DOHH2 (cell line): ENCODE results near the gene SV2B.

Experiments
- H3F3A ChIP-seq: fragments of 200-600 bp; sonication (generic), shearing (Covaris generic); 2 replicates; pipeline ENCODE4 v1.6.0; 2016; ENCODE audit warnings: antibody characterized with exemption, mild to moderate bottlenecking; ENCODE audit not compliant: control insufficient read depth, insufficient read depth
- H3K27ac ChIP-seq: fragments of 200-600 bp; sonication (generic); 2 replicates; pipeline ENCODE4 v1.5.1; 2014; ENCODE audit warnings: low read depth, mild to moderate bottlenecking, low read length, moderate library complexity
- H3K27me3 ChIP-seq: fragments of 200-600 bp; sonication (generic); 2 replicates; pipeline ENCODE4 v1.6.1; 2014; ENCODE audit warnings: mild to moderate bottlenecking, low read length, mixed read lengths; ENCODE audit not compliant: control insufficient read depth
- H3K36me3 ChIP-seq: fragments of 200-600 bp; sonication (generic); 2 replicates; pipeline ENCODE4 v1.6.1; 2014; ENCODE audit warnings: mild to moderate bottlenecking, low read length, moderate library complexity, mixed read lengths; ENCODE audit not compliant: control insufficient read depth
- H3K4me1 ChIP-seq: fragments of 200-600 bp; sonication (generic); 2 replicates; pipeline ENCODE4 v1.6.1; 2014; ENCODE audit warnings: mild to moderate bottlenecking, low read length, mixed read lengths; ENCODE audit not compliant: control insufficient read depth
- H3K4me2 ChIP-seq: fragments of 200-600 bp; sonication (generic); 2 replicates; pipeline ENCODE4 v1.6.0; 2014; ENCODE audit warnings: mild to moderate bottlenecking, low read length, moderate library complexity
- H3K4me3 ChIP-seq: fragments of 200-600 bp; sonication (generic); 2 replicates; pipeline ENCODE4 v1.5.1; 2014; ENCODE audit warnings: mild to moderate bottlenecking, low read length, mixed read lengths
- H3K79me2 ChIP-seq: fragments of 200-600 bp; sonication (generic); 2 replicates; pipeline ENCODE4 v1.6.1; 2014; ENCODE audit warnings: mild to moderate bottlenecking, low read length, mixed read lengths; ENCODE audit not compliant: control insufficient read depth
- H3K9me2 ChIP-seq: fragments of 200-600 bp; sonication (generic); replicated peaks from 2 replicates; pipeline ENCODE4 v1.6.1; 2014; ENCODE audit warnings: mild to moderate bottlenecking, low read length, mixed read lengths; ENCODE audit not compliant: control insufficient read depth
- H3K9me3 ChIP-seq: fragments of 200-600 bp; sonication (generic); 2 replicates; pipeline ENCODE4 v1.6.1; 2014; ENCODE audit warnings: antibody characterized with exemption, low read length, mixed read lengths; ENCODE audit not compliant: control insufficient read depth, insufficient read depth
- H4K20me1 ChIP-seq: fragments of 200-600 bp; sonication (generic); 2 replicates; pipeline ENCODE4 v1.6.0; 2014; ENCODE audit warnings: low read depth, mild to moderate bottlenecking, antibody characterized with exemption, low read length, moderate library complexity; ENCODE audit not compliant: control insufficient read depth, insufficient read depth
- CTCF ChIP-seq: fragments of 200-600 bp; sonication (generic); IDR thresholded peaks from one replicate; pipeline ENCODE4 v1.5.1; 2014; ENCODE audit warnings: antibody characterized with exemption, mild to moderate bottlenecking, low read depth, low read length; ENCODE audit not compliant: poor library complexity, severe bottlenecking
- EZH2phosphoT487 ChIP-seq: fragments of 200-600 bp; sonication (generic); IDR thresholded peaks from 2 replicates; pipeline ENCODE4 v1.6.1; 2017; ENCODE audit warnings: borderline replicate concordance, mild to moderate bottlenecking, antibody characterized with exemption, low read length, moderate library complexity, mixed read lengths

SV2B gene

DNA sequence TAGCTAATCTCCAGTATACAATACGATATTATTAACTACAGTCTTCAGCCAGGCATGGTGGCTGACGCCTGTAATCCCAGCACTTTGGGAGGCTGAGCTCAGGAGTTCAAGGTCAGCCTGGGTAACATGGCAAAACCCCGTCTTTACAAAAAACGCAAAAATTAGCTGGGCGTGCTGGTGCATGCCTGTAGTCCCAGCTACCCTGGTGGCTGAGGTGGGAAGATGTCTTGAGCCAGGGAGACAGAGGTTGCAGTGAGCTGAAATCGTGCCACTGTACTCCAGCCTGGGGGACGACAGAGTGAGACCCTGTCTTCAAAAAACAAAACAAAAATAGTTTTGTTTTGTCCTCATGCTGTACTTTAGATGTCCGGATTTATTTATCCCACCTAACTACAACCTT is 29.2 kb upstream of the SV2B start:
- no peaks in the 10 kb centered on the region for H3K36me3 ChIP-seq
- H3K27me3 ChIP-seq = peaks cover 4% of the 10 kb centered on the region; the same call in 1 of the 2 replicates
- no peak overlapping the region for H3K4me2 ChIP-seq
- H3K9me2 ChIP-seq = no peaks in the 10 kb centered on the region
- no peak overlapping the region for H3K27ac ChIP-seq
- TF ChIP-seq CTCF (no peak), EZH2phosphoT487 (no peak)
- H4K20me1 ChIP-seq = no peaks in the 10 kb centered on the region
- no peaks in the 10 kb centered on the region for H3K79me2 ChIP-seq
- no peaks in the 10 kb centered on the region for H3K4me1 ChIP-seq
- no peak overlapping the region for H3K4me3 ChIP-seq
- no peaks in the 10 kb centered on the region for H3F3A ChIP-seq
- H3K9me3 ChIP-seq = no peaks in the 10 kb centered on the region

- Histone ChIP-seq H3K36me3 (no peaks in the 10 kb centered on the region), H3K9me2 (no peaks in the 10 kb centered on the region), H3F3A (no peaks in the 10 kb centered on the region), H3K27me3 (peaks cover 4% of the 10 kb centered on the region; the same call in 1 of the 2 replicates), H3K4me3 (no peak overlapping the region), H3K9me3 (no peaks in the 10 kb centered on the region), H3K4me2 (no peak overlapping the region), H4K20me1 (no peaks in the 10 kb centered on the region), H3K27ac (no peak overlapping the region), H3K79me2 (no peaks in the 10 kb centered on the region), H3K4me1 (no peaks in the 10 kb centered on the region)
- TF ChIP-seq CTCF (no peak), EZH2phosphoT487 (no peak)
These were observed 27.9 kb upstream of the SV2B start for GRCh38 chr15:91072161-91072560.

DNA sequence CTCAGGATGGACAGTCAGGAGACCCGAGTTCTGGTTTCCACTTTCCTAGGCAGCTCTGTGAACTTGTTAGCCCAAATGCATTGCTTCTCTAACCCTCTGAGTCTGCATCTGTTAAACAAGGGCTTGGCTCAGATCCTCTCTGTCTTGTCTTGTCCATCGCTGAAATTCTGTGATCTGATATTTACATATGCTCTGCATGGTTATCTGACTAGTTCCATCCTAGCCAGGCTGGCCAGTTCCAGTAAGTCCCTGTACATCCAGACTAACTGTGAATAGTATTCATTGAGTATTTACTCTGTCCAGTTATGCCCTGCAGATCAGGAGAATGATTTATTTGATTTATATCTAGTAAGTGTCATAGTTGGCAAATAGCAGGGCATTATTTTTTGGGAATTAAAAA is 27.0 kb upstream of the SV2B start:
- H3K27me3 ChIP-seq = peaks cover 4% of the 10 kb centered on the region; the same call in 1 of the 2 replicates
- H4K20me1 ChIP-seq = no peaks in the 10 kb centered on the region
- H3F3A ChIP-seq = no peaks in the 10 kb centered on the region
- no peaks in the 10 kb centered on the region for H3K9me3 ChIP-seq
- TF ChIP-seq EZH2phosphoT487 = no peak
- no peak for TF ChIP-seq CTCF
- no peak overlapping the region for H3K4me3 ChIP-seq
- no peaks in the 10 kb centered on the region for H3K36me3 ChIP-seq
- no peaks in the 10 kb centered on the region for H3K4me1 ChIP-seq
- no peaks in the 10 kb centered on the region for H3K9me2 ChIP-seq
- H3K79me2 ChIP-seq = no peaks in the 10 kb centered on the region
- H3K4me2 ChIP-seq = no peak overlapping the region
- H3K27ac ChIP-seq = no peak overlapping the region
